ENCODE data around the gene MYL7. TPM values are rescaled to one million over a fixed set of nuclear protein-coding genes. Genes with fewer than 3 reads are reported as not detected.

MYL7 gene
- total RNA-seq, 4 donors from 2014 or later = not detected

GRCh38 chr7:44152971-44153947 is 12.1 kb upstream of the MYL7 start:
- DNase-seq (ENCODE audit: low spot score in 2 of 2) = no peak
- Histone ChIP-seq H3K27ac (no peak overlapping the region), H3K4me3 (no peak overlapping the region), H3K27me3 (no peaks in the 10 kb centered on the region), H3K4me1 (no peaks in the 10 kb centered on the region), H3K36me3 (no peaks in the 10 kb centered on the region), H3K9me3 (no peaks in the 10 kb centered on the region)
- TF ChIP-seq EP300 (IDR thresholded peaks at IDR 0.05) = no peak
- TF ChIP-seq, protein P1, sequence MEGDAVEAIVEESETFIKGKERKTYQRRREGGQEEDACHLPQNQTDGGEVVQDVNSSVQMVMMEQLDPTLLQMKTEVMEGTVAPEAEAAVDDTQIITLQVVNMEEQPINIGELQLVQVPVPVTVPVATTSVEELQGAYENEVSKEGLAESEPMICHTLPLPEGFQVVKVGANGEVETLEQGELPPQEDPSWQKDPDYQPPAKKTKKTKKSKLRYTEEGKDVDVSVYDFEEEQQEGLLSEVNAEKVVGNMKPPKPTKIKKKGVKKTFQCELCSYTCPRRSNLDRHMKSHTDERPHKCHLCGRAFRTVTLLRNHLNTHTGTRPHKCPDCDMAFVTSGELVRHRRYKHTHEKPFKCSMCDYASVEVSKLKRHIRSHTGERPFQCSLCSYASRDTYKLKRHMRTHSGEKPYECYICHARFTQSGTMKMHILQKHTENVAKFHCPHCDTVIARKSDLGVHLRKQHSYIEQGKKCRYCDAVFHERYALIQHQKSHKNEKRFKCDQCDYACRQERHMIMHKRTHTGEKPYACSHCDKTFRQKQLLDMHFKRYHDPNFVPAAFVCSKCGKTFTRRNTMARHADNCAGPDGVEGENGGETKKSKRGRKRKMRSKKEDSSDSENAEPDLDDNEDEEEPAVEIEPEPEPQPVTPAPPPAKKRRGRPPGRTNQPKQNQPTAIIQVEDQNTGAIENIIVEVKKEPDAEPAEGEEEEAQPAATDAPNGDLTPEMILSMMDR (IDR thresholded peaks at IDR 0.05) = no peak
- TF ChIP-seq POLR2A (IDR thresholded peaks at IDR 0.05) = no peak
- WGBS, 2 donors = 78 to 87% methylated on average over 18 to 22 of the region's 22 CpGs

GRCh38 chr7:44151956-44152355 is 10.8 kb upstream of the MYL7 start:
- WGBS, 2 donors = 94 to 97% methylated on average over 9 of the region's 9 CpGs
- peaks cover 0 to 3% (median 0%) of the 10 kb centered on the region in 4 donors for H3K4me1 ChIP-seq
- no peak overlapping the region for H3K4me3 ChIP-seq
- TF ChIP-seq, protein P1 (IDR thresholded peaks at IDR 0.05) = no peak
- TF ChIP-seq EP300 (IDR thresholded peaks at IDR 0.05) = no peak
- no peak for TF ChIP-seq POLR2A (IDR thresholded peaks at IDR 0.05)
- no peak for DNase-seq (ENCODE audit: low spot score in 2 of 2)
- H3K36me3 ChIP-seq = no peaks in the 10 kb centered on the region
- no peaks in the 10 kb centered on the region for H3K9me3 ChIP-seq
- H3K27ac ChIP-seq = no peak overlapping the region
- no peaks in the 10 kb centered on the region for H3K27me3 ChIP-seq

DNA sequence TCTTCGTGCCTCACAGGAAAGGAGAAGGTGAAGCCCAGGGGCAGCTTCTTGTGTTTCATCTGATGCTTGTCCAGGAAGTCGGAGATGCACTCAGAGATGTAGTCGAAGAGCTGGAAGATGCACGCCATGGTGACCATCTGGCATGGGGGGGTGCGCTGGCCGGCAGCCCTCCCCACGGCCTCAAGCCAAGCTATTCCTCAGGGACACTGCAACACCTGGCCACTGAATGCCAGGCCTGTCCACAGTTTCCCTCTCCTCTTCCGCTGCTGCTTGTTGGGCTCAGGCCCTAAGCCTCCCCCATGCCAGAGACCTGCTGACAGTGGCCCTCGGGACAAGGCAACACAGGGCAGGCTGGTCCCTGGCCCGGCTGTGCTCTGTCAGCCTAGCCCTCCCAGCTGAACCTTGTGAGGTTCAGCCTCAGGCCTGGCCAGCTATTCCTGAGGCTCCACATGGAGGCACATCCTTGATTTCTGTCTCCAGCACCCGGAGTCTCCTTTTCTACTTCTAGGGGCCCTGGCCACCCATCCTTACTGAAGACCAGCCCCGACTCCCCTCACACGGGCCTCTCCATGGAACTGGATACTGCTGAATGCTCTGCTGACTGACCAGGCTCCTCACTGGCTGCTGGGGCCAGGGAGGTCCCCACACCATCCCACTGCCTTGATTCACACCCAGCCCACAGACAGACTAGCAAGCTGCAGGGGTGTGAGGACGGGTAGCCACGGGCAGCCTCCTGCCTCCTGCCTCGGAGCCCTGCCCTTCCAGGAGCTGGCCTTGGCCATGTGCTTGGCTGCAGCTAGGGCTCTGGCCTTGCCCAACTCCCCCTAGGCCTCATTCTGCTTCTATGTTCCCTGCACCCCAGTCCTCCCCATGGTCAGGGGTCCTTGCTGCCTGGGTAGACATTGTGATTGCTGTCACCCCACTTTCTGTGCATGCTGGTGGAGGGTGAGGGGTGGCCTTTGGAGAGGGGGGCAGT is 10.1 kb upstream of the MYL7 start:
- TF ChIP-seq, protein P1 (IDR thresholded peaks at IDR 0.05) = no peak
- no peak for TF ChIP-seq EP300 (IDR thresholded peaks at IDR 0.05)
- TF ChIP-seq POLR2A (IDR thresholded peaks at IDR 0.05) = no peak
- Histone ChIP-seq H3K27ac (no peak overlapping the region), H3K27me3 (no peaks in the 10 kb centered on the region), H3K4me1 (peaks cover 0 to 9% (median 0%) of the 10 kb centered on the region in 4 donors), H3K9me3 (no peaks in the 10 kb centered on the region), H3K36me3 (no peaks in the 10 kb centered on the region), H3K4me3 (no peak overlapping the region)
- no peak for DNase-seq (ENCODE audit: low spot score in 2 of 2)
- WGBS, 2 donors = 81 to 87% methylated on average over 13 to 15 of the region's 16 CpGs

GRCh38 chr7:44150466-44150832 is 9.3 kb upstream of the MYL7 start:
- Histone ChIP-seq H3K27ac (no peak overlapping the region), H3K4me3 (no peak overlapping the region), H3K9me3 (no peaks in the 10 kb centered on the region), H3K4me1 (peaks cover 0 to 17% (median 1%) of the 10 kb centered on the region in 4 donors), H3K36me3 (no peaks in the 10 kb centered on the region), H3K27me3 (no peaks in the 10 kb centered on the region)
- no peak for TF ChIP-seq EP300 (IDR thresholded peaks at IDR 0.05)
- no peak for TF ChIP-seq POLR2A (IDR thresholded peaks at IDR 0.05)
- TF ChIP-seq, protein P1 (IDR thresholded peaks at IDR 0.05) = no peak
- WGBS, 2 donors = 65 to 73% methylated on average over 4 to 5 of the region's 5 CpGs
- no peak for DNase-seq (ENCODE audit: low spot score in 2 of 2)

All from tibial nerve (tissue), 4 donors.